HG03439 (cell line): ENCODE data around the gene KLHDC10.
"Not testable (repeated sequence)": the region's sequence is repeated elsewhere in the genome, so short reads cannot be mapped to it uniquely, and the experiment has no call there.

Experiments
- ATAC-seq: cut with Tn5 transposase; IDR thresholded peaks from one replicate; pipeline ENCODE4 v1.9.1; 2021; ENCODE audit warnings: mild to moderate bottlenecking, moderate library complexity; ENCODE audit not compliant: unreplicated experiment

The KLHDC10 gene

DNA sequence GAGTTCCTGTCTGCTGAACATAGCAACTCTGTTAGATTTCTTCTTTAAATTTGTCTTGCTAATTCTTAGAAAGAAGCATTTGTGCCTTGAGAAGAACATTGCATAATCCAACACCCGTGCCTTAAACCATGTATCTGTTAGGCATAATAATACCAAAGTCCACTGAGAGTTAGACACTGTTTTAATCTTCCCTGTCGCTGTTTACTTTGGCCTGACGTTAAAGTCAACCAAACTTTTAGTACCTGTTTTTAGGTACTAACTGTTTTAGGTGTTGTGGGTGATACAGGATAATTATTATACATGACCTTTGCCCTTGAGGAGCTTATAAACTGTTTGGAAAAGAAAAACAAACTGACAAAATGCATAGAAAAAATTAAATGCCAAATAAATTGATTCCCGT, 43.6 kb downstream of the KLHDC10 start:
- ATAC-seq: no peak

DNA sequence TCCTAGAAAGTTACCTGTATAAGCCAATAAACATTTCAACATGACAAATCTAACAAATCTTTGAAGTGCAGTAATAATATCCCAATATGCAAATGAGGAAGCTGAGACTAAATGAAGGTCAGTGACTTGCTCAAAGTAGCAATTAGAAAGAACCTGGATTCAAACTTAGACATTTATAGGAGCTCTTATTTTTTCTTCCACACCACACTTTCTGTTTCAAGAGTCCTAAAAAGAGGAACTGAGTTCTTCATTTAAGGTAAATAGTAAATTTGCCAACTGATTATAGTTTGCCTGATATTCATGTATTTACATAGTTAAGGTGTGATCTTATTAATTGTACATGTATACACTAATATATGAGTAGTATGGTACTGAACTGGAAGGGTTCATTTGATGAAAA, 44.0 kb downstream of the KLHDC10 start:
- ATAC-seq: no peak

DNA sequence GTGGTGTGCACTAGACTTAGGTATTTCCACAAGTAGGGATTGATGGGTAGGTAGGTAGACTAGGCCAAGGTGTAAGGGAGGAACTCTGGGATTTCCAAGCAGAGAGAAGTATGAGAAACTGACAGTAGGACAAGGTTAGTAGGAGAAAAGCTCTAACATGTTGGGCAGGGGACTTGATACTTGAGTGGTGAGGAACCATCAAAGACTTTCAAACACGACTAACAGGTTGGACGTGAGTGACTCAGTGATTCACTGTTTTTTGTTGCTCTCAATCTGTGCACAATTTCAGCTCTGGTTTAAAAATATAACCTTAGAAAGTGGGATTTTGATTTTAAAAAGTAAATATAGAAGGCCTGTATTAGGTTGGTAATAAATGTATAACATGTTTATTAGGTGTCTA, 44.4 kb downstream of the KLHDC10 start:
- no peak for ATAC-seq

DNA sequence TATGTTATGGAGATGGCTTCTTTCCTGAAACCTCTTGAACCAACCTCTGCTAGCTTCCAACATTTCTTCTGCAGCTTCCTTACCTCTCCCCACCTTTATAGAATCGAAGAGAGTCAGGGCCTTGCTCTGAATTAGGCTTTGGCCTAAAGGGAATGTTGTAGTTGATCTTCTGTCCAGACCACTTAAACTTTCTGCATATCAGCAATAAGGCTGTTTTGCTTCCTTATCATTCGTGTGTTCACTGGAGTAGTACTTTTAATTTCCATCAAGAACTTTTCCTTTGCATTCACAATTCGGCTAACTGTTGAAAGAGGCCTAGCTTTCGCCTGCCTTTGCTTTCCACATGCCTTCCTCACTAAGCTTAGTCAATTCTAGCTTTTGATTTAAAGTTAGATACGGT, 48.0 kb downstream of the KLHDC10 start:
- ATAC-seq: no peak

DNA sequence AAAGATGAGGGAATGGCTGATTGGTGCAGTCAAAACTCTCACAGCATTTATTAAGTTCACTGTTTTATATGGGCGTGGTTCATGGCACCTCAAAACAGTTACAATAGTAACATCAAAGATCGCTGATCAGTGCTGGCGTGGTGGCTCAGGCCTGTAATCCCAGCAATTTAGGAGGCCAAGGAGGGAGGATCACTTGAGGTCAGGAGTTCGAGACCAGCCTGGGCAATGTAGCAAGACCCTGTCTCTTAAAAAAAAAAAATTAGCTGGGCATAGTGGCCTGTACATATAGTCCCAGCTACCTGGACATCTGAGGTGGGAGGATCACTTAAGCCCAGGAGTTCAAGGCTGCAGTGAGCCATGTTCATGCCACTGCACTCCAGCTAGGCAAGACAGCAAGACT, 48.5 kb downstream of the KLHDC10 start:
- ATAC-seq: no peak

GRCh38 chr7:130123501-130123900, 53.2 kb downstream of the KLHDC10 start:
- no peak for ATAC-seq

DNA sequence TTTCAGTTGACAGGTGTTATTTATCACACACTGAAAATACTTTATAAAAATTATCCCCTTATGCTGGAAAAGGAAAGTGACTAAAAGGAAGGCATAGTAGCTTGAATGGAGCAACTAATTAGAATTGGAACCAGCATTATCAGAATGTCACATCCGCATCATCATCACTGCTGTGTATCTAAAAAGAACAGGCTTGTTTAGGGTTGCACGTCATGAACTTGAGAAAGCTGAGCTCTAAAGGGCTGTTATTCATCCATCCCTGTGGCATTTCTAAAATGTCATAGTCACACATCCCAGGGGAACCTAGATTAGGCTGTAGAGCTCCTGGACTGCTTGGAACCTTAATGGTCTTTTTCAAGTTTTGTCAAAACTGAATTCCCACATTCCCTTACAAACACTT, 54.4 kb downstream of the KLHDC10 start:
- no peak for ATAC-seq

DNA sequence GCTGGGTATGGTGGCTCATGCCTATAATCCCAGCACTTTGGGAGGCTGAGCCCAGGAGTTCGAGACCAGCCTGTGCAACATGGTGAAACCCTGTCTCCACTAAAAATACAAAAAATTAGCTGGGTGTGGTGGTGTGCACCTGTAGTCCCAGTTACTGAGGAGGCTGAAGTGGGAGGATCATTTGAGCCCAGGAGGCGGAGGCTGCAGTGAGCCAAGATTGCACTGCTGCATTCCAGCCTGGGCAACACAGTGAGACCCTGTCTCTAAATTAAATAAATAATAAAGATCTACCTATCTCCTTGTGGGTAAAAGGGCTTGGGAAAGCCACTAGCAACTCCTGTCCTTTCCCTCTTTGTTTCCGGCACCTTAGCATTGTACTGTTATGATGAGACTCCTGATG, 56.5 kb downstream of the KLHDC10 start:
- not testable (repeated sequence) for ATAC-seq

DNA sequence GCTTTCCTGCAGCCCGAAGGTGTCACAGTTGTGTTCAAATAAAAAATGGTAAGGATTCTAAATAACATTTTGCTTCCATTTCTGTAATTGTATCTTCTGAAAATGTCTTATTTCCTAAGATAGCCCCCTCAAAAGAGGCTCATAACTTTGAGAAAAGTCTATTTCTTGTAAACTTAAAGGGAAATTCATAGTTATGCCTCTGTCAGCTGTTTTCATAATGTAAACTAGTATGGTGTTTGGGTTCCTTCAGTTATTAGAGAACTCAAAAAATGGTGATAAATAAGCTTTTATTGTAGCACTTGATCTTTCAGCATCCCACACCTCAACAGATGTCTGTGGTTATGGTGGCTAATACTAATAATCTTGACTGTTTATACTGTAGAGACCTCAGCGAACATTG, 57.1 kb downstream of the KLHDC10 start:
- no peak for ATAC-seq

DNA sequence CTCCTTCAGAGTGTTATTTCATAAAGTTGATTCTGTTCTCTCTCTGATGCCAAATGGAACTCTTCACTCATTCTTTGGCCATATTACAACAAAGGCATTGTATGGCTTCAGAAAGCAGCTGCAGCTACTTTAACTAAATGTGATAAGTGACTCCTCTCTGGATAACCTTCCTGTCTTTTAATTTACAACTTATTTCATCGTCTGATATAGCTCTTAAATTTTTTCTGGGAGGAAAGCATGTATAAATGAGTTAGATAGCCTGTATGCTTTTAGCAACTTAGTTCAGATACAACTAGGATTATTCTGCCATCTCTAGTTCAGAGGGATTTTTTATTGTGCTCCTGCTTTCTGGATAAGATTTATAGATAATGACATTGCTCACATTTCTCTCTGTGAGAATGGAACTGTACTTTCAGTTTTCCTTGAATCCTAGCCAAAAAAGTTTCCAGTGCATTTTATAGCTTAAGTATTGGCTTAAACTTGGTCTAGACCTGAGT, 57.5 kb downstream of the KLHDC10 start:
- ATAC-seq: no peak

DNA sequence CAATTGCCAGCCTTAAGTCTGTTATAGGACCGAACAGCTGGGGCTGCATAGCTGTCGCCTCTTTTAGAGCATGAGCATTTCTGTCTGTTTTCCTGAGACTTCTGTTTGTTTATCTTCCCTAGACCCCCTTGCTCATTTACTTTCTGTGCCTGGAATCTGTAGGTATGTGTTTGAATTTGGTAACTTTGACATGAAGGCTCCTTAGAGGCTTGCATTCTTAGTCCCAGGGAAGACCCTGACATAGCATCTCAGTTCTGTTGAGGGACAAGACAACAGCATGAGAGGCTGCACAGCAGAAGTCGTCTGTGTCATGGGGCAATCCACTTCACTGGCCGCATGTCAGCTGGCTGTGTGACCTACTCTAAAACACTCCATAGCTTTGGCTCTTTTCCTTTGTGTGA, 58.7 kb downstream of the KLHDC10 start:
- ATAC-seq: no peak

- ATAC-seq: no peak
Observed at GRCh38 chr7:130131191-130131834, 61.0 kb downstream of the KLHDC10 start.

- ATAC-seq: no peak
Observed at GRCh38 chr7:130131964-130132875, 61.9 kb downstream of the KLHDC10 start.

- ATAC-seq: no peak
Observed at GRCh38 chr7:130133029-130133782, 62.9 kb downstream of the KLHDC10 start.

GRCh38 chr7:130134106-130134636, 63.8 kb downstream of the KLHDC10 start:
- no peak for ATAC-seq

DNA sequence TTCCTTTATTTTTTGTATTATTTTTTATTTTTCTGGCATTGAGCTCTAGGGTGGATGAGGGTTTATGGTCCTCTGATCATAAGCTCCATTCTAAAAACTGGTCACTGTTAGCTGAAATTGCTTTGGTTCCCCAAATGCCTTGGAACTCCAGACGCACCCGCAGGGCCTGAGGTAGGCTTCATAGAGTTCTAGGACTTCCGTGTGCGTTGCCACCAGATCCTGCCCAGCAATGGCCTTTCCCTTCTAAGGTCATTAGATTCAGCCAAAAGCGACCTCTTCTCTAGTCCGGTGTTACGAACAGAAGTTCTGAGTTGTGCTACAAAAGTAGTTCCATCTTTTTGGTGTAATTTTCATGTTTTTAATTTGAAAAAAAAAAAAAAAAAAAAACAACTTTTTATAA, 64.4 kb downstream of the KLHDC10 start:
- no peak for ATAC-seq

- ATAC-seq: no peak
Observed at GRCh38 chr7:130135208-130136205, 65.2 kb downstream of the KLHDC10 start.

- ATAC-seq: no peak
Observed at GRCh38 chr7:130136579-130137167, 66.3 kb downstream of the KLHDC10 start.

DNA sequence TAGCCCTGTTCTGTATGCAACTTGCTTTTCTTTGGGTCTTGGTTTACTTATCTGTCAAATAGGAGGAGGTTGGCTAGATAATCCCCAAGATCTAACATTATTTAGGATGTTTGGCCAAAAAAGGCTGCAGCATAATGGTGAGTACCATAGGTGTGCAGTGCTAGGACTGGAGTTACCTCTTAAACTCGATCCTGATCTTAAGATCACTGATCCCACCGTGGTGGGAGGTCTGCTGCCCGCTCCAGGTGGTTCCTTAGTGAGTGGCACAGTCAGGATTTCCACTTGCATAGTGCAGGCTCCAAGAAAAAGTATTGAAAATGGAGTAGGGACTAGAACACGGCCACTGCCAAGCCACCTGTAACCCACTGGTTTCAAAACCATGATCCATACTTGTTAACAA, 66.9 kb downstream of the KLHDC10 start:
- ATAC-seq: no peak
